ENCODE results near the gene PTPRA.
A peak's percentile ranks its signal among the peaks of the same experiment; 100 is the strongest.

Gene PTPRA

GRCh38 chr20:2981646-2982045 is 108.4 kb downstream of the PTPRA start:
- DNase-seq (ENCODE audit: low read depth in 1 of 2, low spot score in 1 of 2), result peak in 1 of 2 experiments; percentile 69
- in situ Hi-C loops (cut with HindIII; ENCODE audit: low pct_unique_long_range_greater_than_20kb, low sequenced_read_pairs), result no loop called here
- TF ChIP-seq JUND (IDR thresholded peaks at IDR 0.05; ENCODE audit: low read depth), result no peak

DNA sequence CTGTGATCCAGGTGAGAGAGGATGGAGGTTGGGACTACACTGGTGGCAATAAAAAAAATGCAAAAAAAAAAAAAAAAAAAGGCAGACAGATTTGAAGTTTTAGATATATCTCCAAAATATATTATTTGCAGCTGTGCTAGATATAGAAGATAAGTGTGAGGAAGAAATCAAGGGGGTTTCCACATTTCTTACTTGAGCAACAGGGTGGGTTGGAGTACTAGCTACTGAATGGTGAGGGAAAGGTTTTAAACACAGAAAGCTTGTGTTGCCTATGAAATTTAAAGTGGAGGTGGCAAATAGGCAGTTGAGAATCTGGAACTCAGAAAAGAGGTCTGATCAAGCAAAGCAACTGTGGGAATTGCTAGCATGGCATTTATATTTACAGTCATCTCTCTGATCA is 110.2 kb downstream of the PTPRA start:
- no peak for TF ChIP-seq JUND (IDR thresholded peaks at IDR 0.05; ENCODE audit: low read depth)
- in situ Hi-C loops (cut with HindIII; ENCODE audit: low pct_unique_long_range_greater_than_20kb, low sequenced_read_pairs), result no loop called here
- DNase-seq (ENCODE audit: low read depth in 1 of 2, low spot score in 1 of 2), result no peak

DNA sequence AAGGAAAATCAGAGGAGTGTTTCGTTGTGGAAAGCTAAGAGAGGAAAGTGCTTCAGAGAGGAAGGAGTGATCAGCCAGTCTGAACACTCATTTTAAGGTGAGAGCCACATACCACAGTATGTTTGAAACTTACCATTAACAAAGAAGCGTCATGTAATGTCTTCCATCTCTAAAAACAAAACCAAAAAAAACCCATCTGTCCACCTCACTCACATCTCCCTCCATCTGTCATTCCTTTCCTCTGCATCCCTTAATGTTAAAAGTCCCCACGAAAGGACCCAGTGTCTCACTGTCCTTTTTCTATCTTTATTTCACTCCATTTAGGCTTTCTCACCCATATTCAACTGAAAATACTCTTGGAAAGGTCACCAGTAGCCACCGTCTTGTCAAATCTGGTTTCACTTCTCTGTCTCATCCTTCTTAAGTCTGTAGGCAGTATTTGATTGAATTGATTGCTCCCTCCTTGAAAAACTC is 110.8 kb downstream of the PTPRA start:
- in situ Hi-C loops (cut with HindIII; ENCODE audit: low pct_unique_long_range_greater_than_20kb, low sequenced_read_pairs), result no loop called here
- no peak for TF ChIP-seq JUND (IDR thresholded peaks at IDR 0.05; ENCODE audit: low read depth)
- DNase-seq (ENCODE audit: low read depth in 1 of 2, low spot score in 1 of 2), result no peak

DNA sequence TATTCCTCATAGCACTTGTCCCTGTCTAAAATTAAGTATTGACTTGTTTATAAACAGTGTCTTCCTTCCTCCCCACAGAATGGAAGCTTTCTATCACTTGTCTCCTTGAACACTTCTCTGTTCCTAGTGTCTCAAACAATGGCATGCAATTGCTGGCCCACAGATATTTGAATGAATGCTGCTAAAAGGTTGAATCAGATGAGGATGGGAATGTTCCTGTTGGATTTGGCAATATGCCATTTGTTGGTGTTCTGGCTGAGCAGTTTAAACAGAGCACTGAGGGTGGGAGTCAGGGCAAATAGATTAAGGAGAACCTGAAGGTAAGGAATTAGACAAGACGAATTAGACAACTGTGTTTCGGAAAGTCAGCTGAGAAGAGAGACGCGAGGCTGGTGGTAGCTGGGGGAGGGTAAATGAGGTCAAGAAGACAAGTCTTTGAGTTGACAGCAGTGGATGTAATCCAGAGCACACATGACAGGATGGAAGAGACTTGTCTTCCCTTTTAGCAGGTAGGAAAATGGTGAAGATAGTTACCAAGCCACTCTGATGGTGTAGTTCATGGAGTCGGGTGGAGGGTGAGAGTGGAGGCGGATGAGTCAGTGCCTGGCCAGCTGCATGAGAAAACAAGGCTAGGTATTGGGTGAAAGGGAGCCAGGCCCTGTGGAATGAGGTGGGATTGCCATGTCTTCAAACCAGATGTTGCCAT is 111.8 kb downstream of the PTPRA start:
- in situ Hi-C loops (cut with HindIII; ENCODE audit: low pct_unique_long_range_greater_than_20kb, low sequenced_read_pairs), result no loop called here
- no peak for TF ChIP-seq JUND (IDR thresholded peaks at IDR 0.05; ENCODE audit: low read depth)
- DNase-seq (ENCODE audit: low read depth in 1 of 2, low spot score in 1 of 2), result peak in 1 of 2 experiments; percentile 31

DNA sequence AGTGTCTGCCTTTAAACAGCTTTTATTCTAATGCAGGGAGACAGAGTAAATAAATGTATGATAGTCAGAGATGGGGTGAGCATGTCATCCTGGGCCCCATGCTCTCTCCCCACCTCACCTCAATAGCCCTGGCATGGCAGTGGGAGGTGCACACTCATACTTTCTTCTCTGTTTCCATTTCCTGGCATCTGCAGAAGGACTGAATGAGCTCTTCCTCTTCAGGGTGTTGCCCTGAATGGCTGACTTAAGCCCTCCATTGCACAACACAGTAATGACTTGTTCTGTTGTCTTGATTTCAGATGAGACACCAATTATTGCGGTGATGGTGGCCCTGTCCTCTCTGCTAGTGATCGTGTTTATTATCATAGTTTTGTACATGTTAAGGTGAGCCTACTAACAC is 113.2 kb downstream of the PTPRA start:
- DNase-seq (ENCODE audit: low read depth in 1 of 2, low spot score in 1 of 2), result no peak
- no peak for TF ChIP-seq JUND (IDR thresholded peaks at IDR 0.05; ENCODE audit: low read depth)

GRCh38 chr20:2987861-2988260 is 114.6 kb downstream of the PTPRA start:
- no peak for TF ChIP-seq JUND (IDR thresholded peaks at IDR 0.05; ENCODE audit: low read depth)
- no peak for DNase-seq (ENCODE audit: low read depth in 1 of 2, low spot score in 1 of 2)
- in situ Hi-C loops (cut with HindIII; ENCODE audit: low pct_unique_long_range_greater_than_20kb, low sequenced_read_pairs), result no loop called here

More for the DNA sequence above, 113.2 kb downstream of the PTPRA start:
- in situ Hi-C loops (cut with HindIII; ENCODE audit: low pct_unique_long_range_greater_than_20kb, low sequenced_read_pairs), result no loop called here

DNA sequence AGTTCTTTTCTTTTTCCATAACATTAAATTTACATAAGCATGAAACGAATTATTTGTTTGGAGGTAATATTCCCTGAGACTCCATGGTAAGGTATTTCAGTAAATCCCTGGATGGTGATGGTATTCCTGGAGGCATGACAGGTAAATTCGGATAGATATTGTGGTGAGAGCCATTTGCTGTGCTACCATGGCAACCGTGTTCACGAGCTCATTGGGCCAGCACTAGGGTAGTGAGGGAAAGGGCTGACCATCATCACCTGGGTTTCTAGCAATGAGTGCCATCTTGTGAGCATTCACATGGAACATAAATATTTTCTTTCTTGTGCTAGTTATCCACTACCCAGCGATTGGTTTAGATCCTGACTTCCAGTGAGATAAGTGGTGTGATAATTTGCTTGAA is 118.3 kb downstream of the PTPRA start:
- TF ChIP-seq JUND (IDR thresholded peaks at IDR 0.05; ENCODE audit: low read depth), result no peak
- DNase-seq (ENCODE audit: low read depth in 1 of 2, low spot score in 1 of 2), result no peak
- in situ Hi-C loops (cut with HindIII; ENCODE audit: low pct_unique_long_range_greater_than_20kb, low sequenced_read_pairs), result no loop called here

- no peak for DNase-seq (ENCODE audit: low read depth in 1 of 2, low spot score in 1 of 2)
- TF ChIP-seq JUND (IDR thresholded peaks at IDR 0.05; ENCODE audit: low read depth), result no peak
- in situ Hi-C loops (cut with HindIII; ENCODE audit: low pct_unique_long_range_greater_than_20kb, low sequenced_read_pairs), result no loop called here
These were observed 120.0 kb downstream of the PTPRA start for GRCh38 chr20:2993250-2993649.

DNA sequence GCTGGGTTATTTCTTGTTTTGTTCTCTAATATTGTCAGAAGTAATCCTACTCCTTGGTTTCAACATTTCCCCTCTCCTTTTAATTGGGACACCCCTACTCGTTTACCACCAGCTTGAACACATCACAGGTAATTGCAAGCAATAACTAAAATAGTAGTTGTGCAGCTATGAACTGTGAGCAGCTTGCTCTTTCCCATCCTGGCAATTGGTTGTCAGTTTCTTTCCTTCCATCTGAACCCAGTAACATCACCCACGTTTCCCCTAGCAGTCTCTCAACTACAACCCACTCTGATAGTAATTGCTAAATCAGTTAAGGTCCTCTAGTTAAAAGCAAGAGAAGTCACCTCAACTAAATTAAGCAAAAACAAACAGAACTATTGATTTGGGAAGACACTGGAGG is 122.5 kb downstream of the PTPRA start:
- in situ Hi-C loops (cut with HindIII; ENCODE audit: low pct_unique_long_range_greater_than_20kb, low sequenced_read_pairs), result no loop called here
- no peak for DNase-seq (ENCODE audit: low read depth in 1 of 2, low spot score in 1 of 2)
- no peak for TF ChIP-seq JUND (IDR thresholded peaks at IDR 0.05; ENCODE audit: low read depth)

DNA sequence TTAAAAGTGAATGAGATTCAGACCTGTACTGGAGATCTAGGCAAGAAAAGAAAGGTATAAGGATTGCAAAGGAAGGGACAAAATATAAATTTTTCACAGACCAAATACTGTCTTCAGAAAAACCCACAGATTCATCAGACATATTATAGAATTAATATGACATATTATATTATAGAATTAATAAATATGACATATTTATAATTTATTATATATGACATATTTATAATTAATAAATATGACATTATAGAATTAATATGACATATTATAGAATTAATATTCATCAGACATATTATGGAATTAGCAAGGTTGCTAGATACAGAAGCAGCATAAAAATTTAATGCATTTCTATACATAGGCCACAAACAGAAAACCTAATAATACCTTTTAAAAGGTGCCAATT is 125.4 kb downstream of the PTPRA start:
- no peak for DNase-seq (ENCODE audit: low read depth in 1 of 2, low spot score in 1 of 2)
- no peak for TF ChIP-seq JUND (IDR thresholded peaks at IDR 0.05; ENCODE audit: low read depth)
- in situ Hi-C loops (cut with HindIII; ENCODE audit: low pct_unique_long_range_greater_than_20kb, low sequenced_read_pairs), result no loop called here

DNA sequence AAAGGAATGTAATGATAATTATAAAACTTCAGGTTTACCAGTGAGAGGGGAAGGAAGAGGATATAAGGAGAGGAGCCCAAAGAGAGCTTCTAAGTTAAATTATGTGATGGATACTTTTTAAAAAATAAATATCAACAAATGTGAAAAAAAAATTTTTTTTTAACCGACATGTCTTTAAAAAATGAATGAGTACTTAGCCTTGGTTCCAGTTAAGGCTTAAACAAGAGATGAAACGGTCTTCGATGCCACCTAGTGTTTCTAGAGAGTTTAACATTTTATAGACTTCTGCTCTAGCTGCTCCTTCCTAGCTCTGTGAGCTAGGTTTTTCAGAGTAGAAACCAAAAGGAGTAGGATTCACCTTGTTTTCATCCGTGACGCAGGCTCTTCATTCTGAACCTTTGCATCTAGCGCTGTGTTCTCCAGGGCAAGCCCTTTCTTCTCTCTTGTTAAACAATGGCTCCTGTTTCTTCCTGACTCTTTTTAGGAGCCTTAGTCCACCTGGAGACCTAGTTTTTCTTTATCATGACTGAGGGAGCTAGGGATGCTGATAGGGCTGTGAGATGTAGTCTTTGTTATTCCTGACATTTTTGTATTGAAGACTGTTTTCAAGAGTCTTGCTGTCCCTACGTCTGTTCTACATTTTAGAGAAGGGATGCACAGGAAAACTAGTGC is 127.7 kb downstream of the PTPRA start:
- in situ Hi-C loops (cut with HindIII; ENCODE audit: low pct_unique_long_range_greater_than_20kb, low sequenced_read_pairs), result no loop called here

DNA sequence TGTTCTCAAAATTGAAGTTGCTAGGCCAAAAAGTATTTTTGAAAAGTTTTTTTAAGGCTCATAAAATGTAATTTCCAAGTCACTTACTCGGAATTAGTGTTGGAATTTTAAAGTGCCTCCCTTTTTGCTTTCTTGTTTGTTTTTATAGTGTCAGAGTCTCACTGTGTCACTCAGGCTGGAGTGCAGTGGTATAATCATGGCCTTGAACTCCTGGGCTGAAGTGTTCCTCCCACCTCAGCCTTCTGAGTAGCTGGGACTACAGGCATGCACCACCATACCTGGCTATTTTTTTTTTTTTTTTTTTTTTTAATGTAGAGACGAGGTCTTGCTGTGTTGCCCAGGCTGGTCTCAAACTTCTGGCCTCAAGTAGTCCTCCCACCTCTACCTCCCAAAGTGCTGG is 130.1 kb downstream of the PTPRA start:
- TF ChIP-seq JUND (IDR thresholded peaks at IDR 0.05; ENCODE audit: low read depth), result no peak
- in situ Hi-C loops (cut with HindIII; ENCODE audit: low pct_unique_long_range_greater_than_20kb, low sequenced_read_pairs), result no loop called here

More for the DNA sequence above, 127.7 kb downstream of the PTPRA start:
- peak in 1 of 2 experiments; percentile 58 for DNase-seq (ENCODE audit: low read depth in 1 of 2, low spot score in 1 of 2)
- TF ChIP-seq JUND (IDR thresholded peaks at IDR 0.05; ENCODE audit: low read depth), result no peak

GRCh38 chr20:3010985-3011723 is 137.9 kb downstream of the PTPRA start:
- in situ Hi-C loops (cut with HindIII; ENCODE audit: low pct_unique_long_range_greater_than_20kb, low sequenced_read_pairs), result no loop called here
- no peak for DNase-seq (ENCODE audit: low read depth in 1 of 2, low spot score in 1 of 2)

More for the DNA sequence above, 130.1 kb downstream of the PTPRA start:
- no peak for DNase-seq (ENCODE audit: low read depth in 1 of 2, low spot score in 1 of 2)

More at GRCh38 chr20:3010985-3011723, 137.9 kb downstream of the PTPRA start:
- TF ChIP-seq JUND (IDR thresholded peaks at IDR 0.05; ENCODE audit: low read depth), result no peak
